A673 (cell line): ENCODE measurements around the gene PRAME.

ENCODE experiments used
- CTCF ChIP-seq: fragments of 300-800, 200-600 bp; sonication (generic); conservative IDR thresholded peaks from 2 replicates; pipeline ENCODE4 v1.5.1; 2017; ENCODE audit warnings: low read depth, mild to moderate bottlenecking, antibody characterized with exemption, low read length, moderate library complexity, mixed read lengths
- EZH2 ChIP-seq: fragments of 200-600 bp; sonication (generic); IDR thresholded peaks from 2 replicates; pipeline ENCODE4 v1.6.1; 2017; ENCODE audit warnings: borderline replicate concordance, low read depth, mild to moderate bottlenecking, mixed read lengths, antibody characterized with exemption, low read length; ENCODE audit not compliant: poor library complexity, severe bottlenecking

- TF ChIP-seq CTCF: no peak
- no peak for TF ChIP-seq EZH2
Observed at GRCh38 chr22:22553735-22554586, 5.1 kb downstream of the PRAME start.
